Measurements from ENCODE around the gene PKDCC. TPM values are rescaled to one million over a fixed set of nuclear protein-coding genes. Genes with fewer than 3 reads are reported as not detected.

Gene PKDCC
- total and polyA plus RNA-seq, 2 of the 13 experiments (the other 11 are each of a cell fraction or from before 2014, with no cell fraction given), result 52.6 to 58.8 TPM

DNA sequence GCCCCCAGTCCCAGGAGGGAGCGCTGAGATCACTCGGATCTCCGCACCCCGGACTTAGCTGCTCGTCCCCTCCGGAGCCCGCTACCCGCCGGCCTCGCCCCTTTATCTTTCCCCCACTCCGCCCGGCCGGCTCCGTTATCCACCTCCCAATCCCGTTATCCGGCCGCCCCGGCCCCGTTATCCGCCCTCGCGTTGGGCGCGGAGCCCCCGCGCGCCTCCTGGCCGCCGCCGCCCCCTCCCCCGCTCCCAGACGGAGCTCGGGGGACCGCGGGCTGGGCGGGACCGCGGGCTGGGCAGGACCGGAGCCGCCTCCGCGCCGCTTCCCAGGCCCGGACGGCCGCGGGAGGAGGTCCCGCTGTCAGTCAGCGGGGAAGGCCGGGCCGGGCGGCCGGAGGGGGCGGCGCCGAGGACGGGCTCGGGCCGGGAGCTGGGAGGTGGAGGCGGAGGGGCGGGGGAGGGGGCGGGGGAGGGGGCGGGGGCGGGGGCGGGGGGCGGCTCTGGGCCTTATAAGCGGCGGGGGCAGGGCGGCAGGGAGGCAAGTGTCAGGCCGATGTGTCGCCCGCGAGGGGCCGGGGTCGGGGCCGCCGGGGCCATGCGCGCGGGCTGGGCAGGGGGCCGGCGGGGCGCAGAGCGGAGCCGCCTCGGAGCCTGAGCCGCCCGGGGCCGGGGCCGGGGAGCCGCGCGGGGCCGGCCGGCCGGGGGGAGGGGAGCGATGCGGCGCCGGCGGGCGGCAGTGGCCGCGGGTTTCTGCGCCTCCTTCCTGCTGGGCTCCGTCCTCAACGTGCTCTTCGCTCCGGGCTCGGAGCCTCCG is at the start of gene PKDCC (continued):
- TF ChIP-seq, protein P1, sequence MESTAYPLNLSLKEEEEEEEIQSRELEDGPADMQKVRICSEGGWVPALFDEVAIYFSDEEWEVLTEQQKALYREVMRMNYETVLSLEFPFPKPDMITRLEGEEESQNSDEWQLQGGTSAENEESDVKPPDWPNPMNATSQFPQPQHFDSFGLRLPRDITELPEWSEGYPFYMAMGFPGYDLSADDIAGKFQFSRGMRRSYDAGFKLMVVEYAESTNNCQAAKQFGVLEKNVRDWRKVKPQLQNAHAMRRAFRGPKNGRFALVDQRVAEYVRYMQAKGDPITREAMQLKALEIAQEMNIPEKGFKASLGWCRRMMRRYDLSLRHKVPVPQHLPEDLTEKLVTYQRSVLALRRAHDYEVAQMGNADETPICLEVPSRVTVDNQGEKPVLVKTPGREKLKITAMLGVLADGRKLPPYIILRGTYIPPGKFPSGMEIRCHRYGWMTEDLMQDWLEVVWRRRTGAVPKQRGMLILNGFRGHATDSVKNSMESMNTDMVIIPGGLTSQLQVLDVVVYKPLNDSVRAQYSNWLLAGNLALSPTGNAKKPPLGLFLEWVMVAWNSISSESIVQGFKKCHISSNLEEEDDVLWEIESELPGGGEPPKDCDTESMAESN (CRISPR knock-in tag; conservative IDR thresholded peaks at IDR 0.05), result peak; percentile 58; the same call in 1 of the 2 replicates
- TF ChIP-seq KDM6A (CRISPR knock-in tag; IDR thresholded peaks at IDR 0.05; ENCODE audit: low read depth), result no peak
- peak; percentile 16 for TF ChIP-seq SRSF1 (optimal IDR thresholded peaks at IDR 0.05; ENCODE audit: low read depth, low read length)
- TF ChIP-seq NONO (IDR thresholded peaks at IDR 0.05), result no peak
- peak; percentile 57; the same call in 1 of the 2 replicates for TF ChIP-seq NONO (CRISPR knock-in tag; conservative IDR thresholded peaks at IDR 0.05)
- 0 out of 2 replicates have a peak, but pooled peaks have one; percentile 24 for TF ChIP-seq HOXA9 (CRISPR knock-in tag; IDR thresholded peaks at IDR 0.05; ENCODE audit: borderline replicate concordance)
- TF ChIP-seq ZNF574 (CRISPR knock-in tag; IDR thresholded peaks at IDR 0.05), result peak; percentile 12; the same call in 1 of the 2 replicates
- no peak for TF ChIP-seq ZNF329 (CRISPR knock-in tag; IDR thresholded peaks at IDR 0.05; ENCODE audit: low read depth)
- TF ChIP-seq HNRNPK (IDR thresholded peaks at IDR 0.05; ENCODE audit: low read depth, low read length, poor library complexity, severe bottlenecking), result peak; percentile 20
- no peak for TF ChIP-seq KLF6 (CRISPR knock-in tag; IDR thresholded peaks at IDR 0.05)
- TF ChIP-seq GATAD2A (CRISPR knock-in tag; IDR thresholded peaks at IDR 0.05), result no peak
- TF ChIP-seq SP5 (CRISPR knock-in tag; IDR thresholded peaks at IDR 0.05; ENCODE audit: borderline replicate concordance, low read depth), result no peak
- no peak for TF ChIP-seq ZNF773 (CRISPR knock-in tag; IDR thresholded peaks at IDR 0.05; ENCODE audit: borderline replicate concordance)
- TF ChIP-seq ZNF777 (CRISPR knock-in tag; IDR thresholded peaks at IDR 0.05), result 0 out of 2 replicates have a peak, but pooled peaks have one; percentile 66
- no peak for TF ChIP-seq HMGXB3 (CRISPR knock-in tag; IDR thresholded peaks at IDR 0.05; ENCODE audit: borderline replicate concordance)
- TF ChIP-seq ETS1 (CRISPR knock-in tag; IDR thresholded peaks at IDR 0.05), result no peak
- TF ChIP-seq POLR2A (IDR thresholded peaks at IDR 0.05; ENCODE audit: insufficient read depth in 1 of 2, low read depth in 2 of 2, low read length in 2 of 2), result 0 out of 4 replicates have a peak, but pooled peaks of 1 of the 2 experiments have one; percentile 22
- no peak for TF ChIP-seq ZNF691 (CRISPR knock-in tag; IDR thresholded peaks at IDR 0.05; ENCODE audit: borderline replicate concordance, low read depth)

Measured in HepG2 (cell line).